GM12878 (cell line): ENCODE results near the gene PRKCE. TPM values are rescaled to one million over a fixed set of nuclear protein-coding genes. Genes with fewer than 3 reads are reported as not detected.

Experiments
- ATAC-seq: fragments of 200-7000 bp; cut with Tn5 transposase; 3 replicates; pipeline ENCODE4 v1.9.1; 2020; ENCODE audit warnings: mild to moderate bottlenecking, moderate library complexity
- BruUV-seq: library from RNA; stranded (reverse); fragments of 400-500 nt; replicated peaks from 2 replicates; lab custom pipeline; 2021; lab: Mats Ljungman, UMichigan
- CTCF ChIA-PET: fragments of 300-600 bp; sonication (Branson Sonifier 250); formaldehyde crosslinking; extraction: SDS; loops from one replicate; lab custom pipeline; 2021; ENCODE audit warnings: inconsistent platforms; lab: Yijun Ruan, JAX
- POLR2A ChIA-PET: fragments of 350-600 bp; formaldehyde crosslinking; extraction: SDS; loops from one replicate; lab custom pipeline; 2021; ENCODE audit warnings: inconsistent platforms; lab: Charles Lee
- RAD21 ChIA-PET: fragments of 300-600 bp; sonication (Branson Sonifier 250); formaldehyde crosslinking; loops from one replicate; lab custom pipeline; 2023; ENCODE audit warnings: antibody characterized with exemption; ENCODE audit not compliant: unreplicated experiment; lab: Charles Lee
- SMC1A ChIA-PET: fragments of 300-600 bp; sonication (Branson Sonifier 250); formaldehyde crosslinking; loops from one replicate; lab custom pipeline; 2023; ENCODE audit not compliant: unreplicated experiment, uncharacterized antibody; lab: Charles Lee
- DNase-seq: peaks from one replicate; pipeline ENCODE4 v3.0.0-alpha.2; 2011; ENCODE audit warnings: low read depth, low spot score
- FAIRE-seq: peaks from 3 replicates; lab custom pipeline; 2011; peaks lifted over from hg19 to GRCh38; lab: Jason Lieb, UNC
- H2AFZ ChIP-seq: 2 replicates; pipeline ENCODE4 v1.6.0; 2011; ENCODE audit warnings: low read depth, low read length, control low read depth; ENCODE audit not compliant: control insufficient read depth
- H3K27ac ChIP-seq: 2 replicates; pipeline ENCODE4 v1.5.1; 2011; ENCODE audit warnings: control low read depth; ENCODE audit not compliant: control insufficient read depth, insufficient read depth
- H3K27me3 ChIP-seq, 2 experiments: replicated peaks in 1 of 2; 2 replicates each; pipeline versions ENCODE4 v1.6.0 to v1.6.1; 2011; ENCODE audit warnings: low read length in 1 of 2; ENCODE audit not compliant: control insufficient read depth in 2 of 2, insufficient read depth in 2 of 2
- H3K36me3 ChIP-seq, 2 experiments: 2 replicates each; pipeline ENCODE4 v1.5.1; 2011; ENCODE audit warnings: low read length in 1 of 2; ENCODE audit not compliant: control insufficient read depth in 2 of 2, insufficient read depth in 2 of 2
- H3K4me1 ChIP-seq: 2 replicates; pipeline ENCODE4 v1.6.1; 2011; ENCODE audit warnings: mild to moderate bottlenecking, low read length, moderate library complexity, mixed read lengths; ENCODE audit not compliant: control insufficient read depth, insufficient read depth
- H3K4me2 ChIP-seq: 2 replicates; pipeline ENCODE4 v1.6.0; 2011; ENCODE audit warnings: control low read depth; ENCODE audit not compliant: control insufficient read depth, insufficient read depth
- H3K4me3 ChIP-seq: fragments of 200-600 bp; sonication (generic); 2 replicates; pipeline ENCODE4 v1.5.1; 2016
- H3K79me2 ChIP-seq: 2 replicates; pipeline ENCODE4 v1.6.0; 2011; ENCODE audit warnings: low read length; ENCODE audit not compliant: control insufficient read depth, insufficient read depth
- H3K9ac ChIP-seq: 2 replicates; pipeline ENCODE4 v1.8.0; 2011; ENCODE audit warnings: low read length, control low read depth, mixed read lengths; ENCODE audit not compliant: control insufficient read depth, insufficient read depth
- H3K9me3 ChIP-seq: replicated peaks from 3 replicates; pipeline ENCODE4 v1.5.1; 2011; ENCODE audit warnings: mild to moderate bottlenecking, low read length; ENCODE audit not compliant: control insufficient read depth, insufficient read depth
- H4K20me1 ChIP-seq: 2 replicates; pipeline ENCODE4 v1.6.0; 2011; ENCODE audit not compliant: control insufficient read depth, insufficient read depth
- BCLAF1 ChIP-seq: fragments of 450-650 bp; IDR thresholded peaks from 2 replicates; pipeline ENCODE4 v1.6.1; 2017; ENCODE audit warnings: antibody characterized with exemption, mild to moderate bottlenecking, moderate library complexity
- CBFB ChIP-seq: IDR thresholded peaks from 2 replicates; pipeline ENCODE4 v1.6.1; 2016; ENCODE audit warnings: antibody characterized with exemption, low read depth
- GATAD2B ChIP-seq: fragments of 450-650 bp; conservative IDR thresholded peaks from 2 replicates; pipeline ENCODE4 v1.6.1; 2017; ENCODE audit warnings: low read depth, mild to moderate bottlenecking, moderate library complexity
- IRF3 ChIP-seq: fragments of 450-650 bp; IDR thresholded peaks from 2 replicates; pipeline ENCODE4 v1.6.1; 2014; ENCODE audit warnings: mild to moderate bottlenecking
- MXI1 ChIP-seq: fragments of 150-350 bp; IDR thresholded peaks from 2 replicates; pipeline ENCODE4 v1.6.1; 2011; ENCODE audit warnings: low read depth, mild to moderate bottlenecking, inconsistent platforms, low read length, improper control_type of control experiment
- MYB ChIP-seq: fragments of 150-350 bp; IDR thresholded peaks from 2 replicates; pipeline ENCODE4 v1.6.1; 2014; ENCODE audit warnings: mild to moderate bottlenecking, low read depth, low read length, borderline replicate concordance
- NFYA ChIP-seq: IDR thresholded peaks from 2 replicates; pipeline ENCODE4 v1.6.1; 2011; ENCODE audit warnings: low read depth, mild to moderate bottlenecking, low read length, improper control_type of control experiment, borderline replicate concordance
- NR2F1 ChIP-seq: fragments of 450-650 bp; conservative IDR thresholded peaks from 2 replicates; pipeline ENCODE4 v1.6.1; 2017; ENCODE audit warnings: mild to moderate bottlenecking
- NRF1 ChIP-seq: conservative IDR thresholded peaks from 2 replicates; pipeline ENCODE4 v1.6.1; 2011; ENCODE audit warnings: mild to moderate bottlenecking, low read depth, low read length, improper control_type of control experiment
- POLR2A ChIP-seq: IDR thresholded peaks from 2 replicates; pipeline ENCODE4 v1.6.1; 2011; ENCODE audit warnings: low read depth, mild to moderate bottlenecking, low read length
- RFX5 ChIP-seq: IDR thresholded peaks from 2 replicates; pipeline ENCODE4 v1.6.1; 2011; ENCODE audit warnings: low read depth, low read length, improper control_type of control experiment
- SMC3 ChIP-seq: IDR thresholded peaks from 2 replicates; pipeline ENCODE4 v1.6.1; 2011; ENCODE audit warnings: low read length, improper control_type of control experiment, borderline replicate concordance
- TCF7 ChIP-seq: IDR thresholded peaks from 2 replicates; pipeline ENCODE4 v1.6.1; 2014; ENCODE audit warnings: antibody characterized with exemption, borderline replicate concordance
- ZNF217 ChIP-seq: fragments of 450-650 bp; IDR thresholded peaks from 2 replicates; pipeline ENCODE4 v1.6.1; 2017; ENCODE audit warnings: antibody characterized with exemption, mild to moderate bottlenecking
- ZZZ3 ChIP-seq: IDR thresholded peaks from 2 replicates; pipeline ENCODE4 v1.6.1; 2011; ENCODE audit warnings: low read depth; ENCODE audit not compliant: control insufficient read depth, insufficient read length
- WGBS: methylation state at CpG from one replicate; pipeline ENCODE4 v1.1.6; 2016; ENCODE audit warnings: low lambda C conversion rate; ENCODE audit not compliant: insufficient replicate concordance, insufficient coverage; ENCODE audit errors: missing lambda C conversion rate; 5-methylcytosine and 5-hydroxymethylcytosine counted together
- in situ Hi-C: fragments of 300-500 bp; cut with MboI; formaldehyde crosslinking; loops from 9 replicates; pipeline ENCODE4 v1.14.3; 2018; ENCODE audit warnings: mixed read lengths
- intact Hi-C: fragments of 100-400 bp; cut with micrococcal nuclease; formaldehyde crosslinking; loops from one replicate; pipeline ENCODE4 v1.14.2; 2022; ENCODE audit not compliant: unreplicated experiment
- polyA plus RNA-seq, 11 experiments: library from polyadenylated mRNA; depleted of rRNA in 4 of 11; unstranded in 6 of 11; stranded (reverse) in 5 of 11; fragments of >200 nt; fragmentation: Nextera tagmentation in 4 of 11; fragmentation: Illumina TruSeq in 1 of 11; extraction: Ambion mirVana in 4 of 11; extraction: Trizol in 1 of 11; gene quantifications; 1 replicate in 1 of 11; 2 replicates in 10 of 11; pipeline versions ENCODE4 v1.2.1 to v1.2.3, GENCODE V29; 2011 to 2016; ENCODE audit warnings: inconsistent platforms in 2 of 11, missing spikeins in 2 of 11, low read depth in 1 of 11
- total RNA-seq, 4 experiments: library from RNA; depleted of rRNA in 3 of 4; stranded (reverse); fragments of >200 nt in 3 of 4; fragmentation: Illumina TruSeq in 1 of 4; extraction: Trizol in 1 of 4; gene quantifications; 2 replicates each; pipeline versions ENCODE4 v1.2.1 to v1.2.3, GENCODE V29; 2013 to 2021

The PRKCE gene
- total and polyA plus RNA-seq, 10 of the 15 experiments (the other 5 are each of a cell fraction or from before 2014, with no cell fraction given): 2.6 to 28.2 (median 11.3) TPM

GRCh38 chr2:46151577-46151976 lies 500.1 kb downstream of the PRKCE start:
- WGBS: 63% methylated on average over 4 of the region's 4 CpGs

GRCh38 chr2:46153996-46154753 lies 502.7 kb downstream of the PRKCE start:
- peaks cover 2 to 6% of the 10 kb centered on the region in 2 experiments; a peak in 2 of 4 replicates for H3K36me3 ChIP-seq
- no peaks in the 10 kb centered on the region for H4K20me1 ChIP-seq
- no peak overlapping the region for H3K4me2 ChIP-seq
- in situ Hi-C loops (no loop called here), intact Hi-C loops (no loop called here)
- no peaks in the 10 kb centered on the region for H3K79me2 ChIP-seq
- FAIRE-seq (no peak), DNase-seq (no peak), ATAC-seq (no peak)
- no peaks in the 10 kb centered on the region for H3K9me3 ChIP-seq
- no peak overlapping the region for H3K27ac ChIP-seq
- H3K4me3 ChIP-seq: no peak overlapping the region
- POLR2A ChIA-PET: no interaction called here
- WGBS: 67% methylated on average over 14 of the region's 23 CpGs
- RAD21 ChIA-PET: interaction anchor here (0.7 to 1.2 kb wide), 3 partner anchors 82 to 140 kb away, joined by 3 to 5 read pairs (median 4); no protein-coding TSS in a partner anchor
- no peaks in the 10 kb centered on the region for H3K27me3 ChIP-seq
- SMC1A ChIA-PET: interaction anchor here (0.7 to 1.0 kb wide), 2 partner anchors 91 to 141 kb away, joined by 3 to 4 read pairs; no protein-coding TSS in a partner anchor
- no TSS peak for BruUV-seq
- H3K4me1 ChIP-seq: no peaks in the 10 kb centered on the region
- H3K9ac ChIP-seq: no peak overlapping the region
- no peak overlapping the region for H2AFZ ChIP-seq
- CTCF ChIA-PET: interaction anchor here (1.4 to 1.6 kb wide), 2 partner anchors 18 to 56 kb away, joined by 3 read pairs; no protein-coding TSS in a partner anchor
- TF ChIP-seq CBFB: no peak
- no peak for TF ChIP-seq NRF1
- no peak for TF ChIP-seq SMC3
- no peak for TF ChIP-seq ZNF217
- no peak for TF ChIP-seq ZZZ3
- no peak for TF ChIP-seq RFX5
- no peak for TF ChIP-seq POLR2A
- no peak for TF ChIP-seq NR2F1
- TF ChIP-seq IRF3: no peak
- no peak for TF ChIP-seq NFYA
- TF ChIP-seq BCLAF1: no peak
- no peak for TF ChIP-seq TCF7

More at GRCh38 chr2:46151577-46151976, 500.1 kb downstream of the PRKCE start:
- ChIA-PET CTCF (no interaction called here), SMC1A (interaction anchor here (0.6 to 0.7 kb wide), 3 partner anchors 71 to 514 kb away, joined by 3 read pairs; no protein-coding TSS in a partner anchor), RAD21 (interaction anchor here (0.8 kb wide), 1 partner anchor 31 kb away, joined by 3 read pairs; no protein-coding TSS in a partner anchor), POLR2A (interaction anchor here (0.6 to 1.1 kb wide), 3 partner anchors 37 to 867 kb away, joined by 3 to 4 read pairs (median 3); no protein-coding TSS in a partner anchor)
- no TSS peak for BruUV-seq
- Histone ChIP-seq H3K4me1 (no peaks in the 10 kb centered on the region), H3K27ac (no peak overlapping the region), H3K9ac (no peak overlapping the region), H3K4me3 (no peak overlapping the region), H3K9me3 (no peaks in the 10 kb centered on the region), H4K20me1 (no peaks in the 10 kb centered on the region), H3K27me3 (no peaks in the 10 kb centered on the region), H3K4me2 (no peak overlapping the region), H3K36me3 (peaks cover 2% of the 10 kb centered on the region in 2 experiments; a peak in 3 of 4 replicates), H3K79me2 (no peaks in the 10 kb centered on the region), H2AFZ (no peak overlapping the region)
- FAIRE-seq (no peak), DNase-seq (no peak), ATAC-seq (peak; percentile 41)
- no peak for TF ChIP-seq MXI1
- no peak for TF ChIP-seq GATAD2B
- TF ChIP-seq MYB: no peak
- intact Hi-C loops: no loop called here
- in situ Hi-C loops: no loop called here
